B cell (primary cell): ENCODE results near the gene RASGRP3.

Experiments used
- EZH2 ChIP-seq: IDR thresholded peaks from 2 replicates; pipeline ENCODE4 v1.6.1; 2012; ENCODE audit warnings: borderline replicate concordance, low read depth, mild to moderate bottlenecking, moderate library complexity, low read length; ENCODE audit not compliant: insufficient read depth, poor library complexity, severe bottlenecking
- TF ChIP-seq, protein P1 (sequence below): fragments of 200-600 bp; IDR thresholded peaks from one replicate; pipeline ENCODE4 v1.8.0; 2022; ENCODE audit warnings: antibody characterized with exemption, mild to moderate bottlenecking

DNA sequence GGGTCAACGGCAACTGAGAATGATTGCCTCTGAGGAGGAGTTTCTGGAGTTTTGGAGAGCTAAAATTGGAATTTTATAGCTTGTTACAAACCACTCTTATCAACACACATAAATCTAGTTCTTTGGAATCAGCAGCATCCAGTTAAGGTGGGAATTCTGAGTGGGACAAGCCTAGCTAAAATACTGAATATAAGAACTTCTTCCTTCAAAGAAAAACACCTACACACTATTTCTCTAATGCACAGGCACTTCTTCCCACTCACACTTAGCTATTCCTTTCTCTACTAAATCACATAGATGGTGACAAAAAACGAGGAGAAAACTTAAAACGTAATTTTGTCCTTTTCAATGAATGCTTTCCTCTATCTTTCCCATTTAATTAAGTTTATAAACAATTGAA, 79.2 kb downstream of the RASGRP3 start:
- TF ChIP-seq, protein P1, sequence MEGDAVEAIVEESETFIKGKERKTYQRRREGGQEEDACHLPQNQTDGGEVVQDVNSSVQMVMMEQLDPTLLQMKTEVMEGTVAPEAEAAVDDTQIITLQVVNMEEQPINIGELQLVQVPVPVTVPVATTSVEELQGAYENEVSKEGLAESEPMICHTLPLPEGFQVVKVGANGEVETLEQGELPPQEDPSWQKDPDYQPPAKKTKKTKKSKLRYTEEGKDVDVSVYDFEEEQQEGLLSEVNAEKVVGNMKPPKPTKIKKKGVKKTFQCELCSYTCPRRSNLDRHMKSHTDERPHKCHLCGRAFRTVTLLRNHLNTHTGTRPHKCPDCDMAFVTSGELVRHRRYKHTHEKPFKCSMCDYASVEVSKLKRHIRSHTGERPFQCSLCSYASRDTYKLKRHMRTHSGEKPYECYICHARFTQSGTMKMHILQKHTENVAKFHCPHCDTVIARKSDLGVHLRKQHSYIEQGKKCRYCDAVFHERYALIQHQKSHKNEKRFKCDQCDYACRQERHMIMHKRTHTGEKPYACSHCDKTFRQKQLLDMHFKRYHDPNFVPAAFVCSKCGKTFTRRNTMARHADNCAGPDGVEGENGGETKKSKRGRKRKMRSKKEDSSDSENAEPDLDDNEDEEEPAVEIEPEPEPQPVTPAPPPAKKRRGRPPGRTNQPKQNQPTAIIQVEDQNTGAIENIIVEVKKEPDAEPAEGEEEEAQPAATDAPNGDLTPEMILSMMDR = no peak
- no peak for TF ChIP-seq EZH2
